A673 (cell line): ENCODE measurements around the gene MYOZ2.

Experiments used
- EZH2 ChIP-seq: fragments of 200-600 bp; sonication (generic); IDR thresholded peaks from 2 replicates; pipeline ENCODE4 v1.6.1; 2017; ENCODE audit warnings: borderline replicate concordance, low read depth, mild to moderate bottlenecking, mixed read lengths, antibody characterized with exemption, low read length; ENCODE audit not compliant: poor library complexity, severe bottlenecking
- TF ChIP-seq, protein P1 (sequence below): fragments of 300-800, 200-600 bp; sonication (generic); conservative IDR thresholded peaks from 2 replicates; pipeline ENCODE4 v1.5.1; 2017; ENCODE audit warnings: low read depth, mild to moderate bottlenecking, antibody characterized with exemption, low read length, moderate library complexity, mixed read lengths

- TF ChIP-seq, protein P1, sequence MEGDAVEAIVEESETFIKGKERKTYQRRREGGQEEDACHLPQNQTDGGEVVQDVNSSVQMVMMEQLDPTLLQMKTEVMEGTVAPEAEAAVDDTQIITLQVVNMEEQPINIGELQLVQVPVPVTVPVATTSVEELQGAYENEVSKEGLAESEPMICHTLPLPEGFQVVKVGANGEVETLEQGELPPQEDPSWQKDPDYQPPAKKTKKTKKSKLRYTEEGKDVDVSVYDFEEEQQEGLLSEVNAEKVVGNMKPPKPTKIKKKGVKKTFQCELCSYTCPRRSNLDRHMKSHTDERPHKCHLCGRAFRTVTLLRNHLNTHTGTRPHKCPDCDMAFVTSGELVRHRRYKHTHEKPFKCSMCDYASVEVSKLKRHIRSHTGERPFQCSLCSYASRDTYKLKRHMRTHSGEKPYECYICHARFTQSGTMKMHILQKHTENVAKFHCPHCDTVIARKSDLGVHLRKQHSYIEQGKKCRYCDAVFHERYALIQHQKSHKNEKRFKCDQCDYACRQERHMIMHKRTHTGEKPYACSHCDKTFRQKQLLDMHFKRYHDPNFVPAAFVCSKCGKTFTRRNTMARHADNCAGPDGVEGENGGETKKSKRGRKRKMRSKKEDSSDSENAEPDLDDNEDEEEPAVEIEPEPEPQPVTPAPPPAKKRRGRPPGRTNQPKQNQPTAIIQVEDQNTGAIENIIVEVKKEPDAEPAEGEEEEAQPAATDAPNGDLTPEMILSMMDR = no peak
- TF ChIP-seq EZH2 = no peak
Observed at GRCh38 chr4:119113033-119113655, 22.5 kb upstream of the MYOZ2 start.
